HL-60 (cell line): ENCODE data around the gene KRT39.

ENCODE experiments used
- DNase-seq, 2 experiments: peaks; one replicate each; pipeline ENCODE4 v3.0.0-alpha.2; 2010 to 2020; ENCODE audit warnings: low read depth in 1 of 2, low spot score in 1 of 2
- H3K27ac ChIP-seq: fragments of 250-450 bp; sonication (Bioruptor Pico); replicated peaks from 2 replicates; pipeline ENCODE4 v1.5.1; 2020; ENCODE audit warnings: mild to moderate bottlenecking, moderate library complexity
- H3K27me3 ChIP-seq: fragments of 250-450 bp; sonication (Bioruptor Pico); 2 replicates; pipeline ENCODE4 v1.5.1; 2021; ENCODE audit warnings: mild to moderate bottlenecking, moderate library complexity; ENCODE audit not compliant: insufficient read depth, poor library complexity, severe bottlenecking
- H3K4me3 ChIP-seq: replicated peaks from 2 replicates; pipeline ENCODE4 v1.5.1; 2011; ENCODE audit warnings: mild to moderate bottlenecking, control low read depth, low read length; ENCODE audit not compliant: insufficient read depth
- CTCF ChIP-seq: IDR thresholded peaks from one replicate; pipeline ENCODE4 v1.5.1; 2011; ENCODE audit warnings: low read length, control low read depth, inconsistent platforms; ENCODE audit not compliant: insufficient read depth
- GABPA ChIP-seq: IDR thresholded peaks from 2 replicates; pipeline ENCODE4 v1.6.1; 2012; ENCODE audit warnings: low read depth
- POLR2AphosphoS5 ChIP-seq: IDR thresholded peaks from 2 replicates; pipeline ENCODE4 v1.6.1; 2012; ENCODE audit warnings: low read depth
- REST ChIP-seq: IDR thresholded peaks from 2 replicates; pipeline ENCODE4 v1.6.1; 2012; ENCODE audit warnings: low read depth; ENCODE audit not compliant: insufficient replicate concordance
- SPI1 ChIP-seq: IDR thresholded peaks from 2 replicates; pipeline ENCODE4 v1.6.1; 2012; ENCODE audit warnings: low read depth, mild to moderate bottlenecking, borderline replicate concordance

Gene KRT39

GRCh38 chr17:40935624-40936023, 31.1 kb downstream of the KRT39 start:
- Histone ChIP-seq H3K4me3 (no peak overlapping the region), H3K27me3 (no peaks in the 10 kb centered on the region), H3K27ac (no peak overlapping the region)
- no peak for TF ChIP-seq SPI1
- TF ChIP-seq GABPA, result no peak
- no peak for TF ChIP-seq CTCF
- no peak for TF ChIP-seq POLR2AphosphoS5
- TF ChIP-seq REST, result no peak
- DNase-seq, result no peak

- no peak for DNase-seq
- Histone ChIP-seq H3K27me3 (no peaks in the 10 kb centered on the region), H3K4me3 (no peak overlapping the region), H3K27ac (no peak overlapping the region)
- TF ChIP-seq CTCF (no peak), GABPA (no peak), SPI1 (no peak)
Measured at GRCh38 chr17:40932608-40933007, 34.1 kb downstream of the KRT39 start.

GRCh38 chr17:40931311-40931710, 35.4 kb downstream of the KRT39 start:
- no peaks in the 10 kb centered on the region for H3K27me3 ChIP-seq

More at GRCh38 chr17:40931311-40931710, 35.4 kb downstream of the KRT39 start:
- Histone ChIP-seq H3K4me3 (no peak overlapping the region), H3K27ac (no peak overlapping the region)
- no peak for TF ChIP-seq REST
- TF ChIP-seq POLR2AphosphoS5, result no peak
- no peak for TF ChIP-seq CTCF
- no peak for TF ChIP-seq SPI1
- no peak for TF ChIP-seq GABPA
- DNase-seq, result no peak
